Measurements from ENCODE around the gene SLC25A15. TPM values are rescaled to one million over a fixed set of nuclear protein-coding genes. Genes with fewer than 3 reads are reported as not detected.
A peak's percentile ranks its signal among the peaks of the same experiment; 100 is the strongest.

The SLC25A15 gene
- total RNA-seq (10 to 100 TPM in 2 of 5 donors, 1 to 10 TPM in 1, under 1 TPM in 1, not detected in 1; 0.58 to 12.6 (median 10.9) TPM), polyA plus RNA-seq (1 to 10 TPM; 1.2 to 7.3 (median 5.7) TPM)
- long read RNA-seq, donor 1, partial matches to known transcripts, result 0 of 1 reads
- long read RNA-seq, donor 1, other reads (novel, unspliced or antisense), result 0 of 1 reads
- long read RNA-seq, donor 2, result 0 reads
- long read RNA-seq, donor 3, partial matches to known transcripts, result 0 of 1 reads
- long read RNA-seq, donor 3, other reads (novel, unspliced or antisense), result 0 of 1 reads
- long read RNA-seq, donor 4, result 0 reads
- long read RNA-seq, donor 5, result 0 reads
- long read RNA-seq, donor 6, partial matches to known transcripts, result 0 of 1 reads
- long read RNA-seq, donor 6, other reads (novel, unspliced or antisense), result 0 of 1 reads
- long read RNA-seq, donor 7, partial matches to known transcripts, result 15 of 16 reads
- long read RNA-seq, donor 7, other reads (novel, unspliced or antisense), result 0 of 16 reads
- long read RNA-seq, donor 8, result 0 reads
- long read RNA-seq, donor 9, result 0 reads
- long read RNA-seq, donor 10, result 0 reads

GRCh38 chr13:40789275-40790153 is at the start of gene SLC25A15:
SLC25A15 (plus strand) TSS chr13:40789611; CDS start chr13:40793227, 3,616 bp downstream.
- H3K27me3 ChIP-seq, result no peaks in the 10 kb centered on the region
- H3K4me3 ChIP-seq, result peak within 1 kb of the TSS; percentile 64 to 73 (median 70)
- DNase-seq, result peak; percentile 87 to 95
- intact Hi-C loops (cut with DNase I; ENCODE audit: low total_unique reads), result no loop called here
- TF ChIP-seq EP300 (IDR thresholded peaks at IDR 0.05), result no peak
- peak in 2 of 3 donors; percentile 5 to 66 for TF ChIP-seq POLR2AphosphoS5 (IDR thresholded peaks at IDR 0.05)
- TF ChIP-seq CTCF (IDR thresholded peaks at IDR 0.05), result peak in 2 of 7 experiments; percentile 15 to 42
- TF ChIP-seq POLR2A (IDR thresholded peaks at IDR 0.05), result no peak
- H3K9me3 ChIP-seq, result no peaks in the 10 kb centered on the region
- peaks cover 7 to 19% (median 14%) of the 10 kb centered on the region in 4 donors for H3K4me1 ChIP-seq
- peak within 1 kb of the TSS; percentile 84 to 91 (median 87) for H3K27ac ChIP-seq
- WGBS, 5 donors, result 0 to 1% (median 1%) methylated on average over 44 to 101 of the region's 101 CpGs
- H3K36me3 ChIP-seq, result peaks cover 0 to 15% (median 4%) of the 10 kb centered on the region in 4 donors

GRCh38 chr13:40749327-40749726 is 40.1 kb upstream of the SLC25A15 start:
- intact Hi-C loops (cut with DNase I; ENCODE audit: low total_unique reads), result no loop called here
- H3K27me3 ChIP-seq, result no peaks in the 10 kb centered on the region
- H3K27ac ChIP-seq, result no peak overlapping the region
- peaks cover 10 to 85% (median 71%) of the 10 kb centered on the region in 4 donors for H3K36me3 ChIP-seq
- DNase-seq, result no peak
- H3K4me1 ChIP-seq, result no peaks in the 10 kb centered on the region
- WGBS, 5 donors, result 87 to 95% (median 90%) methylated on average over 1 of the region's 1 CpG
- no peak overlapping the region for H3K4me3 ChIP-seq
- TF ChIP-seq POLR2AphosphoS5 (IDR thresholded peaks at IDR 0.05) (no peak), POLR2A (IDR thresholded peaks at IDR 0.05) (no peak)
- H3K9me3 ChIP-seq, result no peaks in the 10 kb centered on the region

GRCh38 chr13:40755082-40755700 is 34.2 kb upstream of the SLC25A15 start:
- Histone ChIP-seq H3K27ac (no peak overlapping the region), H3K4me3 (no peak overlapping the region)
- intact Hi-C loops (cut with DNase I; ENCODE audit: low total_unique reads), result no loop called here

GRCh38 chr13:40756042-40756441 is 33.4 kb upstream of the SLC25A15 start:
- H3K27ac ChIP-seq, result no peak overlapping the region
- intact Hi-C loops (cut with DNase I; ENCODE audit: low total_unique reads), result no loop called here
- peaks cover 10 to 95% (median 80%) of the 10 kb centered on the region in 4 donors for H3K36me3 ChIP-seq
- TF ChIP-seq POLR2A (IDR thresholded peaks at IDR 0.05) (no peak), CTCF (IDR thresholded peaks at IDR 0.05) (no peak), POLR2AphosphoS5 (IDR thresholded peaks at IDR 0.05) (no peak), EP300 (IDR thresholded peaks at IDR 0.05) (no peak)
- H3K27me3 ChIP-seq, result no peaks in the 10 kb centered on the region
- no peak for DNase-seq
- H3K9me3 ChIP-seq, result no peaks in the 10 kb centered on the region
- H3K4me1 ChIP-seq, result no peaks in the 10 kb centered on the region
- H3K4me3 ChIP-seq, result no peak overlapping the region
- 51 to 71% (median 60%) methylated on average over 1 of the region's 1 CpG for WGBS, 5 donors

More at GRCh38 chr13:40755082-40755700, 34.2 kb upstream of the SLC25A15 start:
- Histone ChIP-seq H3K4me1 (no peaks in the 10 kb centered on the region), H3K9me3 (no peaks in the 10 kb centered on the region), H3K27me3 (no peaks in the 10 kb centered on the region), H3K36me3 (peaks cover 10 to 90% (median 76%) of the 10 kb centered on the region in 4 donors)
- no peak for DNase-seq
- 61 to 82% (median 70%) methylated on average over 7 of the region's 7 CpGs for WGBS, 5 donors
- no peak for TF ChIP-seq POLR2AphosphoS5 (IDR thresholded peaks at IDR 0.05)
- TF ChIP-seq EP300 (IDR thresholded peaks at IDR 0.05), result no peak
- TF ChIP-seq CTCF (IDR thresholded peaks at IDR 0.05), result no peak
- no peak for TF ChIP-seq POLR2A (IDR thresholded peaks at IDR 0.05)
